ENCODE results near the gene WDR77.

Gene WDR77

GRCh38 chr1:111471012-111471411 lies 22.0 kb upstream of the WDR77 start:
- in situ Hi-C loops (cut with MboI; ENCODE audit: low sequenced_read_pairs) = no loop called here

GRCh38 chr1:111470596-111470995 lies 21.5 kb upstream of the WDR77 start:
- in situ Hi-C loops (cut with MboI; ENCODE audit: low sequenced_read_pairs) = no loop called here

- in situ Hi-C loops (cut with MboI; ENCODE audit: low sequenced_read_pairs) = no loop called here
These were observed 20.5 kb upstream of the WDR77 start for GRCh38 chr1:111469539-111469938.

- in situ Hi-C loops (cut with MboI; ENCODE audit: low sequenced_read_pairs) = no loop called here
These were observed 19.7 kb upstream of the WDR77 start for GRCh38 chr1:111468717-111469100.

- in situ Hi-C loops (cut with MboI; ENCODE audit: low sequenced_read_pairs) = no loop called here
These were observed 19.0 kb upstream of the WDR77 start for GRCh38 chr1:111467865-111468716.

- in situ Hi-C loops (cut with MboI; ENCODE audit: low sequenced_read_pairs) = no loop called here
These were observed 17.4 kb upstream of the WDR77 start for GRCh38 chr1:111466480-111466879.

- in situ Hi-C loops (cut with MboI; ENCODE audit: low sequenced_read_pairs) = no loop called here
These were observed 16.7 kb upstream of the WDR77 start for GRCh38 chr1:111465754-111466153.

GRCh38 chr1:111463029-111463683 lies 14.1 kb upstream of the WDR77 start:
- in situ Hi-C loops (cut with MboI; ENCODE audit: low sequenced_read_pairs) = no loop called here

- in situ Hi-C loops (cut with MboI; ENCODE audit: low sequenced_read_pairs) = no loop called here
These were observed 13.4 kb upstream of the WDR77 start for GRCh38 chr1:111462370-111463028.

- in situ Hi-C loops (cut with MboI; ENCODE audit: low sequenced_read_pairs) = no loop called here
These were observed 12.7 kb upstream of the WDR77 start for GRCh38 chr1:111461765-111462164.

- in situ Hi-C loops (cut with MboI; ENCODE audit: low sequenced_read_pairs) = no loop called here
These were observed 6.6 kb upstream of the WDR77 start for GRCh38 chr1:111455642-111456031.

- in situ Hi-C loops (cut with MboI; ENCODE audit: low sequenced_read_pairs) = no loop called here
These were observed 6.0 kb upstream of the WDR77 start for GRCh38 chr1:111454859-111455641.

- in situ Hi-C loops (cut with MboI; ENCODE audit: low sequenced_read_pairs) = no loop called here
These were observed 4.7 kb upstream of the WDR77 start for GRCh38 chr1:111453706-111454105.

- in situ Hi-C loops (cut with MboI; ENCODE audit: low sequenced_read_pairs) = no loop called here
These were observed 3.5 kb upstream of the WDR77 start for GRCh38 chr1:111452581-111452980.

- in situ Hi-C loops (cut with MboI; ENCODE audit: low sequenced_read_pairs) = no loop called here
These were observed 1.1 kb upstream of the WDR77 start for GRCh38 chr1:111450185-111450584.

GRCh38 chr1:111449703-111450017 lies 604 bp upstream of the WDR77 start:
- in situ Hi-C loops (cut with MboI; ENCODE audit: low sequenced_read_pairs) = no loop called here

GRCh38 chr1:111448482-111448917 lies 556 bp downstream of the WDR77 start:
- in situ Hi-C loops (cut with MboI; ENCODE audit: low sequenced_read_pairs) = no loop called here

GRCh38 chr1:111446967-111447892 lies 1.8 kb downstream of the WDR77 start:
- in situ Hi-C loops (cut with MboI; ENCODE audit: low sequenced_read_pairs) = no loop called here

GRCh38 chr1:111446546-111446945 lies 2.5 kb downstream of the WDR77 start:
- in situ Hi-C loops (cut with MboI; ENCODE audit: low sequenced_read_pairs) = no loop called here

GRCh38 chr1:111444031-111444430 lies 5.0 kb downstream of the WDR77 start:
- in situ Hi-C loops (cut with MboI; ENCODE audit: low sequenced_read_pairs) = no loop called here
